B cell (primary cell): Measurements from ENCODE around the gene CALML4. TPM values are rescaled to one million over a fixed set of nuclear protein-coding genes. Genes with fewer than 3 reads are reported as not detected.

Source experiments
- ATAC-seq: fragments of 200-7000 bp; cut with Tn5 transposase; one replicate; pipeline ENCODE4 v1.10.0; 2021; ENCODE audit warnings: low read depth, mild to moderate bottlenecking, moderate number of reproducible peaks, moderate library complexity
- CTCF ChIA-PET: fragments of 350-600 bp; sonication (Branson Sonifier 250); formaldehyde crosslinking; loops from one replicate; lab custom pipeline; 2021; ENCODE audit warnings: antibody characterized with exemption, inconsistent platforms; lab: Charles Lee
- POLR2A ChIA-PET: fragments of 350-600 bp; sonication (Branson Sonifier 250); formaldehyde crosslinking; loops from one replicate; lab custom pipeline; 2021; ENCODE audit warnings: antibody characterized with exemption; lab: Charles Lee
- DNase-seq: peaks from one replicate; pipeline ENCODE4 v3.0.0; 2013
- H2AFZ ChIP-seq: 2 replicates; pipeline ENCODE4 v1.6.1; 2012; ENCODE audit warnings: mild to moderate bottlenecking, low read depth, low read length; ENCODE audit not compliant: insufficient read depth, poor library complexity, severe bottlenecking
- H3K27ac ChIP-seq, 2 donors: 1 replicate in 1 of 2; 2 replicates in 1 of 2; pipeline ENCODE4 v1.5.1; 2012 to 2013; ENCODE audit warnings: low read length in 2 of 2, mild to moderate bottlenecking in 2 of 2, moderate library complexity in 1 of 2
- H3K27me3 ChIP-seq, 4 experiments: fragments of 200-600 bp in 1 of 4; sonication (generic) in 1 of 4; replicated peaks in 1 of 4; 1 replicate in 2 of 4; 2 replicates in 2 of 4; pipeline versions ENCODE4 v1.6.1 to v1.7.0; 2013 to 2016; ENCODE audit warnings: low read length in 3 of 4, mild to moderate bottlenecking in 2 of 4, mixed read lengths in 1 of 4, moderate library complexity in 1 of 4; ENCODE audit not compliant: insufficient read depth in 4 of 4, control insufficient read depth in 3 of 4; ENCODE audit errors: control extremely low read depth in 1 of 4
- H3K36me3 ChIP-seq, 2 experiments: replicated peaks in 1 of 2; 1 replicate in 1 of 2; 2 replicates in 1 of 2; pipeline versions ENCODE4 v1.6.1 to v1.7.1; 2013; ENCODE audit warnings: low read length in 1 of 2; ENCODE audit not compliant: insufficient read depth in 2 of 2, control insufficient read depth in 1 of 2; ENCODE audit errors: control extremely low read depth in 1 of 2, extremely low read depth in 1 of 2
- H3K4me1 ChIP-seq, 2 donors: fragments of 200-600 bp in 1 of 2; sonication (generic) in 1 of 2; 1 replicate in 1 of 2; 2 replicates in 1 of 2; pipeline versions ENCODE4 v1.5.1 to v1.6.1; 2013 to 2017; ENCODE audit warnings: low read length in 2 of 2; ENCODE audit not compliant: control insufficient read depth in 2 of 2, insufficient read depth in 2 of 2
- H3K4me2 ChIP-seq: replicated peaks from 2 replicates; pipeline ENCODE3; 2012; ENCODE audit warnings: mild to moderate bottlenecking, low read depth, low read length; ENCODE audit not compliant: poor library complexity, severe bottlenecking
- H3K4me3 ChIP-seq, 5 experiments: fragments of 200-600 bp in 1 of 5; sonication (generic) in 1 of 5; 1 replicate in 3 of 5; 2 replicates in 2 of 5; pipeline versions ENCODE4 v1.5.1 to v1.7.0; 2011 to 2016; ENCODE audit warnings: low read length in 4 of 5, mild to moderate bottlenecking in 4 of 5, low read depth in 2 of 5, control low read depth in 1 of 5, moderate library complexity in 1 of 5; ENCODE audit not compliant: insufficient read depth in 1 of 5; ENCODE audit errors: control extremely low read depth in 1 of 5, extremely low read depth in 1 of 5
- H3K79me2 ChIP-seq: fragments of 200-600 bp; sonication (generic); one replicate; pipeline ENCODE4 v1.6.0; 2016; ENCODE audit warnings: low read length; ENCODE audit not compliant: control insufficient read depth, insufficient read depth
- H3K9ac ChIP-seq: fragments of 200-600 bp; sonication (generic); 2 replicates; pipeline ENCODE4 v1.6.1; 2017; ENCODE audit warnings: mild to moderate bottlenecking, low read length, moderate library complexity
- H3K9me3 ChIP-seq, 3 donors: one replicate each; pipeline versions ENCODE4 v1.6.1 to v1.7.1; 2013; ENCODE audit warnings: low read length in 2 of 3; ENCODE audit not compliant: control insufficient read depth in 2 of 3, insufficient read depth in 1 of 3; ENCODE audit errors: control extremely low read depth in 1 of 3
- H4K20me1 ChIP-seq: 2 replicates; pipeline ENCODE4 v1.6.0; 2012; ENCODE audit warnings: mild to moderate bottlenecking, low read length; ENCODE audit not compliant: insufficient read depth, control insufficient read depth, poor library complexity, severe bottlenecking
- H3K27ac Mint-ChIP-seq: one replicate; pipeline ENCODE4 v1.8.0; 2021; ENCODE audit warnings: mixed read lengths
- H3K27me3 Mint-ChIP-seq: one replicate; pipeline ENCODE4 v1.8.0; 2021; ENCODE audit warnings: mixed read lengths
- H3K4me1 Mint-ChIP-seq: one replicate; pipeline ENCODE4 v1.8.0; 2021; ENCODE audit warnings: mixed read lengths
- H3K4me3 Mint-ChIP-seq: one replicate; pipeline ENCODE4 v1.8.0; 2021; ENCODE audit warnings: mixed read lengths
- H3K9me3 Mint-ChIP-seq: one replicate; pipeline ENCODE4 v1.8.0; 2022; ENCODE audit warnings: mixed read lengths; ENCODE audit not compliant: insufficient read depth
- EZH2 ChIP-seq: IDR thresholded peaks from 2 replicates; pipeline ENCODE4 v1.6.1; 2012; ENCODE audit warnings: borderline replicate concordance, low read depth, mild to moderate bottlenecking, moderate library complexity, low read length; ENCODE audit not compliant: insufficient read depth, poor library complexity, severe bottlenecking
- WGBS: methylation state at CpG from one replicate; pipeline ENCODE4 v1.1.5; 2013; ENCODE audit warnings: missing lambda C conversion rate; ENCODE audit not compliant: insufficient coverage; 5-methylcytosine and 5-hydroxymethylcytosine counted together
- intact Hi-C: fragments of 100-400 bp; cut with micrococcal nuclease; formaldehyde crosslinking; loops from one replicate; pipeline ENCODE4 v1.10.0; 2022
- polyA plus RNA-seq: library from polyadenylated mRNA; depleted of rRNA; stranded (reverse); fragments of >200 nt; gene quantifications from 2 replicates; pipeline ENCODE4 v1.2.3, GENCODE V29; 2012
- total RNA-seq, 2 donors: library from RNA; stranded (reverse); fragments of 120-200 nt in 1 of 2; gene quantifications; 1 replicate in 1 of 2; 2 replicates in 1 of 2; pipeline versions ENCODE4 v1.2.3 to v1.2.4, GENCODE V29; 2013 to 2022
- TF ChIP-seq, protein P1 (sequence below): fragments of 200-600 bp; IDR thresholded peaks from one replicate; pipeline ENCODE4 v1.8.0; 2022; ENCODE audit warnings: antibody characterized with exemption, mild to moderate bottlenecking

CALML4 gene
- total and polyA plus RNA-seq, 2 donors (not counting 1 experiment from before 2014, with no cell fraction given) = 2.4 to 4.2 TPM

DNA sequence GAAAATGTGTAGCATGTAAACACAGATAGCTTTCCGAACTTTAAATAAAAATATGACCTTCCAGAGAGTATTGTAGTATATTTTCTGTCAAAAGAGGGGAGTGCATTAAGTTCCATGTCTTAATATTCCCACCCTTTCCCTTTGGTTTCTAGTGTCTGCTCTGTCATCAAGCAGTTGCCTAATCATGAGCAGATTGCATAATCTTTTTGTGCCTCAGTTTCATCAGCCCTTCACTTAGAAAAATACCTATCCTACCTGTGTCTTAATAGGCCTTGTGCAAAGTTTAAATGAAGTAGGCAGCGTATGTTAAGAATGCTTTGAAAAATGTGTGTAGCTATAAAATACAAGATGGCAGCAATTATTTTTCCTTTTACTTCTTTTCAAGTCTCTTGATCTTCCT, 52.8 kb downstream of the CALML4 start:
- Mint-ChIP-seq H3K4me1 (no peaks in the 10 kb centered on the region), H3K4me3 (no peak overlapping the region), H3K27me3 (no peaks in the 10 kb centered on the region), H3K9me3 (no peaks in the 10 kb centered on the region), H3K27ac (no peak overlapping the region)
- TF ChIP-seq, protein P1, sequence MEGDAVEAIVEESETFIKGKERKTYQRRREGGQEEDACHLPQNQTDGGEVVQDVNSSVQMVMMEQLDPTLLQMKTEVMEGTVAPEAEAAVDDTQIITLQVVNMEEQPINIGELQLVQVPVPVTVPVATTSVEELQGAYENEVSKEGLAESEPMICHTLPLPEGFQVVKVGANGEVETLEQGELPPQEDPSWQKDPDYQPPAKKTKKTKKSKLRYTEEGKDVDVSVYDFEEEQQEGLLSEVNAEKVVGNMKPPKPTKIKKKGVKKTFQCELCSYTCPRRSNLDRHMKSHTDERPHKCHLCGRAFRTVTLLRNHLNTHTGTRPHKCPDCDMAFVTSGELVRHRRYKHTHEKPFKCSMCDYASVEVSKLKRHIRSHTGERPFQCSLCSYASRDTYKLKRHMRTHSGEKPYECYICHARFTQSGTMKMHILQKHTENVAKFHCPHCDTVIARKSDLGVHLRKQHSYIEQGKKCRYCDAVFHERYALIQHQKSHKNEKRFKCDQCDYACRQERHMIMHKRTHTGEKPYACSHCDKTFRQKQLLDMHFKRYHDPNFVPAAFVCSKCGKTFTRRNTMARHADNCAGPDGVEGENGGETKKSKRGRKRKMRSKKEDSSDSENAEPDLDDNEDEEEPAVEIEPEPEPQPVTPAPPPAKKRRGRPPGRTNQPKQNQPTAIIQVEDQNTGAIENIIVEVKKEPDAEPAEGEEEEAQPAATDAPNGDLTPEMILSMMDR = no peak
- TF ChIP-seq EZH2 = no peak
- Histone ChIP-seq H3K27me3 (no peaks in the 10 kb centered on the region), H3K36me3 (peaks cover 12 to 52% of the 10 kb centered on the region in 2 experiments), H3K9me3 (no peaks in the 10 kb centered on the region), H3K27ac (no peak overlapping the region), H3K9ac (no peak overlapping the region), H3K79me2 (peaks cover 10% of the 10 kb centered on the region), H3K4me2 (no peak overlapping the region), H4K20me1 (peaks cover 20% of the 10 kb centered on the region), H2AFZ (no peak overlapping the region), H3K4me3 (no peak overlapping the region), H3K4me1 (no peaks in the 10 kb centered on the region)
- ChIA-PET POLR2A (no interaction called here), CTCF (interaction anchor here (5.5 kb wide), 1 partner anchor 290 kb away, joined by 61 read pairs; no protein-coding TSS in a partner anchor)
- WGBS = no CpG with 5 or more reads among the region's 2 CpGs
- intact Hi-C loops = no loop called here
- ATAC-seq (no peak), DNase-seq (no peak)

- H4K20me1 ChIP-seq = peaks cover 20% of the 10 kb centered on the region
- no peak overlapping the region for H2AFZ ChIP-seq
- Mint-ChIP-seq H3K9me3 (no peaks in the 10 kb centered on the region), H3K27ac (no peak overlapping the region), H3K4me3 (no peak overlapping the region), H3K4me1 (no peaks in the 10 kb centered on the region), H3K27me3 (no peaks in the 10 kb centered on the region)
- ChIA-PET POLR2A (interaction anchor here (0.6 kb wide), 2 partner anchors 9 to 258 kb away, joined by 3 read pairs; no protein-coding TSS in a partner anchor), CTCF (interaction anchor here (0.7 to 5.5 kb wide), 2 partner anchors 96 to 289 kb away, joined by 3 to 61 read pairs; no protein-coding TSS in a partner anchor)
- no peak for DNase-seq
- intact Hi-C loops = no loop called here
- TF ChIP-seq EZH2 = no peak
- TF ChIP-seq, protein P1 = no peak
- peaks cover 10% of the 10 kb centered on the region for H3K79me2 ChIP-seq
- WGBS = 78% methylated on average over 1 of the region's 1 CpG
- no peak for ATAC-seq
- no peaks in the 10 kb centered on the region for H3K4me1 ChIP-seq
- no peaks in the 10 kb centered on the region for H3K9me3 ChIP-seq
- H3K9ac ChIP-seq = no peak overlapping the region
- H3K27ac ChIP-seq = no peak overlapping the region
- H3K36me3 ChIP-seq = peaks cover 17 to 56% of the 10 kb centered on the region in 2 experiments
- H3K27me3 ChIP-seq = no peaks in the 10 kb centered on the region
- no peak overlapping the region for H3K4me2 ChIP-seq
- no peak overlapping the region for H3K4me3 ChIP-seq
Observed at GRCh38 chr15:68151277-68151676, 53.9 kb downstream of the CALML4 start.
